HFF-Myc (cell line): ENCODE measurements around the gene ATRNL1.
"Not testable (repeated sequence)": the region's sequence is repeated elsewhere in the genome, so short reads cannot be mapped to it uniquely, and the experiment has no call there.

ENCODE experiments used
- DNase-seq: peaks from one replicate; pipeline ENCODE4 v3.0.0-alpha.2; 2011; ENCODE audit warnings: low read depth; ENCODE audit errors: extremely low read depth
- H3K4me3 ChIP-seq: replicated peaks from 2 replicates; pipeline ENCODE4 v1.5.1; 2011; ENCODE audit warnings: low read depth, mild to moderate bottlenecking, control low read depth, low read length
- TF ChIP-seq, protein P1 (sequence below): IDR thresholded peaks from 2 replicates; pipeline ENCODE4 v1.5.1; 2012; ENCODE audit warnings: mild to moderate bottlenecking, low read depth, low read length, control low read depth; ENCODE audit errors: missing control alignments

The ATRNL1 gene

GRCh38 chr10:115390607-115391006 lies 297.4 kb downstream of the ATRNL1 start:
- no peak overlapping the region for H3K4me3 ChIP-seq
- TF ChIP-seq, protein P1, sequence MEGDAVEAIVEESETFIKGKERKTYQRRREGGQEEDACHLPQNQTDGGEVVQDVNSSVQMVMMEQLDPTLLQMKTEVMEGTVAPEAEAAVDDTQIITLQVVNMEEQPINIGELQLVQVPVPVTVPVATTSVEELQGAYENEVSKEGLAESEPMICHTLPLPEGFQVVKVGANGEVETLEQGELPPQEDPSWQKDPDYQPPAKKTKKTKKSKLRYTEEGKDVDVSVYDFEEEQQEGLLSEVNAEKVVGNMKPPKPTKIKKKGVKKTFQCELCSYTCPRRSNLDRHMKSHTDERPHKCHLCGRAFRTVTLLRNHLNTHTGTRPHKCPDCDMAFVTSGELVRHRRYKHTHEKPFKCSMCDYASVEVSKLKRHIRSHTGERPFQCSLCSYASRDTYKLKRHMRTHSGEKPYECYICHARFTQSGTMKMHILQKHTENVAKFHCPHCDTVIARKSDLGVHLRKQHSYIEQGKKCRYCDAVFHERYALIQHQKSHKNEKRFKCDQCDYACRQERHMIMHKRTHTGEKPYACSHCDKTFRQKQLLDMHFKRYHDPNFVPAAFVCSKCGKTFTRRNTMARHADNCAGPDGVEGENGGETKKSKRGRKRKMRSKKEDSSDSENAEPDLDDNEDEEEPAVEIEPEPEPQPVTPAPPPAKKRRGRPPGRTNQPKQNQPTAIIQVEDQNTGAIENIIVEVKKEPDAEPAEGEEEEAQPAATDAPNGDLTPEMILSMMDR = no peak

GRCh38 chr10:115398026-115398425 lies 304.9 kb downstream of the ATRNL1 start:
- TF ChIP-seq, protein P1 = no peak
- no peak overlapping the region for H3K4me3 ChIP-seq
- no peak for DNase-seq

More at GRCh38 chr10:115390607-115391006, 297.4 kb downstream of the ATRNL1 start:
- DNase-seq = no peak

DNA sequence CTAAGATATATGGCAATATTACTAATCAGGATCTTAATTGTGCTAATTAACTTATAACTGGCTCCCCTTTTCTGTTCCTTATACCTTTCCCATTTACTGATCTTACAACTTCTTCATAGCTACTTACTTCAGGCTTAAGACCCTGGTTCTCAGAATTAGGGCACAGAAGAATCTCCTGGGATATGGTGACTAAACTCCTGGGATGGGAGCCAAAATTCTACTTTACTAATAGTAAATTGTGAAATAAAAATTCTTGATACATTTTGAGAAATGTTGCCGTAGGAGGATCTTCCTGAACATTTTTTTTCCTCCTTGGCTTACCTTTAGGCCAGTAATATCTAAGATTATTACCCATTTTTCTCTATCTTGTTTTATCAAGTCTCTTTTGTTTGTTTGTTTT lies 309.5 kb downstream of the ATRNL1 start:
- no peak overlapping the region for H3K4me3 ChIP-seq
- TF ChIP-seq, protein P1 = no peak
- DNase-seq = no peak

GRCh38 chr10:115405838-115406237 lies 312.7 kb downstream of the ATRNL1 start:
- DNase-seq, H3K4me3 ChIP-seq: not testable (repeated sequence)

GRCh38 chr10:115409347-115409746 lies 316.2 kb downstream of the ATRNL1 start:
- H3K4me3 ChIP-seq = no peak overlapping the region
- TF ChIP-seq, protein P1 = no peak
- no peak for DNase-seq

GRCh38 chr10:115417585-115418265 lies 324.6 kb downstream of the ATRNL1 start:
- no peak overlapping the region for H3K4me3 ChIP-seq
- TF ChIP-seq, protein P1 = peak; percentile 84
- peak; percentile 30 for DNase-seq

GRCh38 chr10:115422624-115423023 lies 329.5 kb downstream of the ATRNL1 start:
- H3K4me3 ChIP-seq = no peak overlapping the region
- DNase-seq = no peak
- TF ChIP-seq, protein P1 = no peak
